Prostate gland (tissue), 2 donors: Measurements from ENCODE around the gene OR8H3. TPM values are rescaled to one million over a fixed set of nuclear protein-coding genes. Genes with fewer than 3 reads are reported as not detected.

Experiments used
- DNase-seq: peaks from one replicate; pipeline ENCODE4 v3.0.0-alpha.2; 2019; ENCODE audit warnings: low spot score
- H3K27ac ChIP-seq, 2 donors: fragments of 200-600 bp; sonication (generic); 2 replicates each; pipeline ENCODE4 v1.5.1; 2017 to 2019
- H3K27me3 ChIP-seq: fragments of 200-600 bp; sonication (generic); replicated peaks from 2 replicates; pipeline ENCODE4 v1.5.1; 2019; ENCODE audit not compliant: insufficient read depth
- H3K36me3 ChIP-seq, 2 donors: fragments of 200-600 bp; sonication (generic); 1 replicate in 1 of 2; 2 replicates in 1 of 2; pipeline versions ENCODE4 v1.5.1 to v1.8.1; 2017 to 2019
- H3K4me1 ChIP-seq: fragments of 200-600 bp; sonication (generic); replicated peaks from 2 replicates; pipeline ENCODE4 v1.5.1; 2019
- H3K4me3 ChIP-seq, 2 donors: fragments of 200-600 bp; sonication (generic); 2 replicates each; pipeline ENCODE4 v1.5.1; 2017 to 2019
- H3K9me3 ChIP-seq: fragments of 200-600 bp; sonication (generic); 2 replicates; pipeline ENCODE4 v1.5.1; 2017
- POLR2A ChIP-seq: fragments of 450-650 bp; IDR thresholded peaks from one replicate; pipeline ENCODE4 v1.6.1; 2016; ENCODE audit warnings: antibody characterized with exemption, mild to moderate bottlenecking
- POLR2AphosphoS5 ChIP-seq: sonication (generic); formaldehyde crosslinking; IDR thresholded peaks from one replicate; pipeline ENCODE4 v1.6.1; 2017; ENCODE audit warnings: antibody characterized with exemption
- WGBS: methylation state at CpG from one replicate; pipeline ENCODE4 v1.1.5; 2018; 5-methylcytosine and 5-hydroxymethylcytosine counted together
- intact Hi-C: fragments of 100-400 bp; cut with DNase I; formaldehyde crosslinking; loops from one replicate; pipeline ENCODE4 v1.14.2; 2022
- total RNA-seq, 2 donors: library from RNA; depleted of rRNA; stranded (reverse); fragments of >200 nt; gene quantifications; one replicate each; pipeline ENCODE4 v1.1.0, GENCODE V29; 2016
- TF ChIP-seq, protein P1 (sequence below), 4 experiments: fragments of 200-600 bp in 2 of 4; fragments of 450-650 bp in 2 of 4; sonication (generic) in 2 of 4; IDR thresholded peaks; 1 replicate in 3 of 4; 2 replicates in 1 of 4; pipeline ENCODE4 v1.5.1; 2016 to 2019; ENCODE audit warnings: antibody characterized with exemption in 4 of 4, mild to moderate bottlenecking in 2 of 4, moderate library complexity in 2 of 4

The OR8H3 gene, protein sequence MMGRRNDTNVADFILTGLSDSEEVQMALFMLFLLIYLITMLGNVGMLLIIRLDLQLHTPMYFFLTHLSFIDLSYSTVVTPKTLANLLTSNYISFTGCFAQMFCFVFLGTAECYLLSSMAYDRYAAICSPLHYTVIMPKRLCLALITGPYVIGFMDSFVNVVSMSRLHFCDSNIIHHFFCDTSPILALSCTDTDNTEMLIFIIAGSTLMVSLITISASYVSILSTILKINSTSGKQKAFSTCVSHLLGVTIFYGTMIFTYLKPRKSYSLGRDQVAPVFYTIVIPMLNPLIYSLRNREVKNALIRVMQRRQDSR
- not detected for total RNA-seq

DNA sequence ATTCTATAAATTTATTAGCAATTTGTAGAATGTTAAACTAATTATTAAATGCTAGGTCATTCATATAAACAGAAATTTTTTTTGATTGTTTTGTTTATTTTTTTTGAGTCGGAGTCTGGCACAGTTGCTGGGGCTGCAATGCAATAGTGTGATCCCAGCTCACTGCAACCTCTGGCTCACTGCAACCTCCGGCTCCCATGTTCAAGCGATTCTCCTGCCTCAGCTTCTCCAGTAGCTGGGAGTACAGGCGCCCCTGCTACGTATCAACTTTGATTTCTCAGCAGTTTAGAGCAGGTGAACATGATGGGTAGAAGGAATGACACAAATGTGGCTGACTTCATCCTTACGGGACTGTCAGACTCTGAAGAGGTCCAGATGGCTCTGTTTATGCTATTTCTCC, at the start of gene OR8H3:
TSS of gene OR8H3 (plus strand) at position 301 of the 400 bp plus-strand sequence. CDS start at position 301, 0 bp downstream.
- WGBS, result 84% methylated on average over 6 of the region's 6 CpGs
- TF ChIP-seq, protein P1, sequence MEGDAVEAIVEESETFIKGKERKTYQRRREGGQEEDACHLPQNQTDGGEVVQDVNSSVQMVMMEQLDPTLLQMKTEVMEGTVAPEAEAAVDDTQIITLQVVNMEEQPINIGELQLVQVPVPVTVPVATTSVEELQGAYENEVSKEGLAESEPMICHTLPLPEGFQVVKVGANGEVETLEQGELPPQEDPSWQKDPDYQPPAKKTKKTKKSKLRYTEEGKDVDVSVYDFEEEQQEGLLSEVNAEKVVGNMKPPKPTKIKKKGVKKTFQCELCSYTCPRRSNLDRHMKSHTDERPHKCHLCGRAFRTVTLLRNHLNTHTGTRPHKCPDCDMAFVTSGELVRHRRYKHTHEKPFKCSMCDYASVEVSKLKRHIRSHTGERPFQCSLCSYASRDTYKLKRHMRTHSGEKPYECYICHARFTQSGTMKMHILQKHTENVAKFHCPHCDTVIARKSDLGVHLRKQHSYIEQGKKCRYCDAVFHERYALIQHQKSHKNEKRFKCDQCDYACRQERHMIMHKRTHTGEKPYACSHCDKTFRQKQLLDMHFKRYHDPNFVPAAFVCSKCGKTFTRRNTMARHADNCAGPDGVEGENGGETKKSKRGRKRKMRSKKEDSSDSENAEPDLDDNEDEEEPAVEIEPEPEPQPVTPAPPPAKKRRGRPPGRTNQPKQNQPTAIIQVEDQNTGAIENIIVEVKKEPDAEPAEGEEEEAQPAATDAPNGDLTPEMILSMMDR (IDR thresholded peaks at IDR 0.05), result no peak
- TF ChIP-seq POLR2AphosphoS5 (no peak), POLR2A (no peak)
- intact Hi-C loops, result no loop called here

DNA sequence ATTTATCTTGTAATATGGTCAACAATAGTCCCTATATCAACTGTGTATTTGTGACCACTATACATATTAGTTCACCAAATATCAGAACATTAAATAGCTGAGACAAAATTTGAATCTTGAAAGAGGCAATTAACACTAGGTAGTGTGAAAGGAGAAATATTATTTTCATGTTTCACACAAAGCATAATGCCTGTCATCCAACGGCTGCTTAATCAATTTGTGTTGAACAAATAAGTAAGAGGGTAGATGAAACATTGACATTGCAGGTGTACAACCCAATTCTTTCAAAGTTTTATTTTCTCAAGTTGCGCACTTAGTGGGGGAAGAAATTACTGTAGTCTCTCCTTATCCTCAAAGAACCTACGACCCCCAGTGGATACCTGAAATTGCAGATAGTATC, 32.5 kb upstream of the OR8H3 start:
- intact Hi-C loops, result no loop called here
- 69% methylated on average over 3 of the region's 3 CpGs for WGBS

More for the DNA sequence above, at the start of gene OR8H3:
- DNase-seq, result no peak
- Histone ChIP-seq H3K27me3 (no peaks in the 10 kb centered on the region), H3K4me3 (no peak within 1 kb of the TSS), H3K4me1 (no peaks in the 10 kb centered on the region), H3K9me3 (no peaks in the 10 kb centered on the region), H3K27ac (no peak within 1 kb of the TSS), H3K36me3 (no peaks in the 10 kb centered on the region)

DNA sequence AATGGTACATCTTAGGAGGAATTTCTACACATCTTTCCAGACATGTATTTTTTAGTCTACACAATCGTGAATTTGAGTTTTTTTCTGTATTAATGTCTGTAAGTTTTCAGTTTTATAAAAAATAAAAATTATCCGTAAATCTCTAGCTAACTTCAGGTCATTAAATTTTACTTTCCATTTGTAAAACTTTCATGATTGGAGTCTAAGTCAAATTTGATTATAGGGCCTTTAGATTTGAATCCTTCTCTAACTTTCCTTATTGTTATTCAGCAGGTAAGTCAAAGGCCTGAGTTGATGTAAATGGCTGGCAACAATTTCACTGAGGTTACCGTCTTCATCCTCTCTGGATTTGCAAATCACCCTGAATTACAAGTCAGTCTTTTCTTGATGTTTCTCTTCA, 29.2 kb upstream of the OR8H3 start, which contains the start of gene OR8I2:
TSS of gene OR8I2 (plus strand) at position 301 of the 400 bp plus-strand sequence. CDS start at position 301, 0 bp downstream.
- 57% methylated on average over 3 of the region's 3 CpGs for WGBS

More for the DNA sequence above, 32.5 kb upstream of the OR8H3 start:
- H3K27ac ChIP-seq, result no peak overlapping the region
- no peaks in the 10 kb centered on the region for H3K9me3 ChIP-seq
- H3K4me1 ChIP-seq, result no peaks in the 10 kb centered on the region
- no peak for TF ChIP-seq POLR2AphosphoS5
- TF ChIP-seq, protein P1 (IDR thresholded peaks at IDR 0.05), result no peak
- TF ChIP-seq POLR2A, result no peak
- H3K36me3 ChIP-seq, result no peaks in the 10 kb centered on the region
- no peak for DNase-seq
- no peaks in the 10 kb centered on the region for H3K27me3 ChIP-seq
- no peak overlapping the region for H3K4me3 ChIP-seq

DNA sequence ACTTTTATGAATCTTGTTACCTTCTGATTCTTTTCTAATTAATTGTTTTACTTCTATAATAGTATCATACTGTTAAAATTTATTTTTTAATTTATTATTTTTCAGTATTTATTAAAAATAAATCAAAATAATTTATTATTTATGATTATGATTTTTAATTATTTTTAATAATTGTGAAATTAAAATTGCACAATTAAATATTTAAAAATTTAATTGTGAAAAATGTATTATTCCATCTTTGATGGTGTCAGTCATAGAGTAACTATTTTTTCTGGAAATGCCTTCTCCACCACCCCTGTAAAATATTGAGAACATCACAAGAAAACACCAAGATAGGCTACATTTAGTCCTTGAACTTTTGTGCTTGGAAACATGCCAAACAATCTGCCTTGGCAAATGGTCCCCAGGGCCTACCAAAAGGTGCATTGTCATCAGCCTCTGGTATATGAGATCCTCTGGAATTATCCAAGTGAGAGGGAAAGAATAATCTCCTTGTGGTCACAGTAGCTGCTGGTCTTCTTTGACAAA, 18.9 kb upstream of the OR8H3 start, which contains the start of gene OR8H2:
TSS of gene OR8H2 (plus strand) at position 478 of the 528 bp plus-strand sequence. CDS start 1,356 bp downstream, outside the sequence.
- Histone ChIP-seq H3K4me3 (no peak within 1 kb of the TSS), H3K9me3 (no peaks in the 10 kb centered on the region), H3K36me3 (no peaks in the 10 kb centered on the region), H3K27ac (no peak within 1 kb of the TSS), H3K27me3 (no peaks in the 10 kb centered on the region), H3K4me1 (no peaks in the 10 kb centered on the region)
- intact Hi-C loops, result no loop called here
- TF ChIP-seq POLR2A, result no peak
- no peak for TF ChIP-seq POLR2AphosphoS5
- TF ChIP-seq, protein P1 (IDR thresholded peaks at IDR 0.05), result no peak
- no peak for DNase-seq

More for the DNA sequence above, 29.2 kb upstream of the OR8H3 start, which contains the start of gene OR8I2:
- Histone ChIP-seq H3K27ac (no peak within 1 kb of the TSS), H3K36me3 (no peaks in the 10 kb centered on the region), H3K4me3 (no peak within 1 kb of the TSS), H3K4me1 (no peaks in the 10 kb centered on the region), H3K9me3 (no peaks in the 10 kb centered on the region), H3K27me3 (no peaks in the 10 kb centered on the region)
- TF ChIP-seq, protein P1 (IDR thresholded peaks at IDR 0.05), result no peak
- TF ChIP-seq POLR2AphosphoS5 (no peak), POLR2A (no peak)
- intact Hi-C loops, result no loop called here
- DNase-seq, result no peak
